GM23248 (cell line): ENCODE data around the gene WRAP53. TPM values are rescaled to one million over a fixed set of nuclear protein-coding genes. Genes with fewer than 3 reads are reported as not detected.

Source experiments
- DNase-seq: peaks from one replicate; pipeline ENCODE4 v3.0.0-alpha.2; 2015
- H2AFZ ChIP-seq: fragments of 200-600 bp; sonication (generic); 2 replicates; pipeline ENCODE4 v1.6.1; 2016; ENCODE audit warnings: antibody characterized with exemption
- H3F3A ChIP-seq: fragments of 200-600 bp; sonication (generic); 2 replicates; pipeline ENCODE4 v1.6.1; 2016; ENCODE audit warnings: mild to moderate bottlenecking, antibody characterized with exemption, mixed run types; ENCODE audit not compliant: insufficient read depth
- H3K27ac ChIP-seq: fragments of 200-600 bp; sonication (generic); 2 replicates; pipeline ENCODE4 v1.5.1; 2016; ENCODE audit warnings: mild to moderate bottlenecking
- H3K27me3 ChIP-seq: fragments of 200-600 bp; sonication (generic); replicated peaks from 2 replicates; pipeline ENCODE4 v1.6.1; 2016; ENCODE audit warnings: mild to moderate bottlenecking; ENCODE audit not compliant: insufficient read depth
- H3K36me3 ChIP-seq: fragments of 200-600 bp; sonication (generic); 2 replicates; pipeline ENCODE4 v1.6.1; 2016; ENCODE audit warnings: low read depth, mild to moderate bottlenecking
- H3K4me1 ChIP-seq: fragments of 200-600 bp; sonication (generic); 2 replicates; pipeline ENCODE4 v1.6.1; 2016; ENCODE audit warnings: mild to moderate bottlenecking; ENCODE audit not compliant: insufficient read depth
- H3K4me2 ChIP-seq: fragments of 200-600 bp; sonication (generic); one replicate; pipeline ENCODE4 v1.6.1; 2016; ENCODE audit warnings: mild to moderate bottlenecking; ENCODE audit not compliant: unreplicated experiment
- H3K4me3 ChIP-seq: fragments of 200-600 bp; sonication (generic); 2 replicates; pipeline ENCODE4 v1.5.1; 2016; ENCODE audit warnings: mild to moderate bottlenecking
- H3K79me2 ChIP-seq: fragments of 200-600 bp; sonication (generic); 2 replicates; pipeline ENCODE4 v1.6.1; 2016; ENCODE audit warnings: mild to moderate bottlenecking; ENCODE audit not compliant: insufficient read depth
- H3K9ac ChIP-seq: fragments of 200-600 bp; sonication (generic); 2 replicates; pipeline ENCODE4 v1.6.1; 2016; ENCODE audit warnings: mild to moderate bottlenecking
- H3K9me2 ChIP-seq: fragments of 200-600 bp; sonication (generic); 2 replicates; pipeline ENCODE4 v1.6.1; 2016; ENCODE audit warnings: mixed run types, mild to moderate bottlenecking, moderate library complexity; ENCODE audit not compliant: insufficient read depth
- H3K9me3 ChIP-seq: fragments of 200-600 bp; sonication (generic); one replicate; pipeline ENCODE4 v1.6.1; 2017; ENCODE audit warnings: low read depth
- H4K20me1 ChIP-seq: fragments of 200-600 bp; sonication (generic); 2 replicates; pipeline ENCODE4 v1.6.0; 2016; ENCODE audit not compliant: insufficient read depth
- EZH2 ChIP-seq: fragments of 200-600 bp; sonication (generic); IDR thresholded peaks from 2 replicates; pipeline ENCODE4 v1.6.1; 2018; ENCODE audit warnings: antibody characterized with exemption, mild to moderate bottlenecking; ENCODE audit not compliant: insufficient read depth, poor library complexity, severe bottlenecking
- EZH2phosphoT487 ChIP-seq: fragments of 200-600 bp; sonication (generic); IDR thresholded peaks from 2 replicates; pipeline ENCODE4 v1.6.1; 2018; ENCODE audit warnings: antibody characterized with exemption, moderate library complexity, mild to moderate bottlenecking, low read depth; ENCODE audit not compliant: insufficient read depth
- WGBS, 2 experiments: methylation state at CpG; one replicate each; pipeline ENCODE4 v1.1.6; 2015 to 2017; ENCODE audit warnings: low lambda C conversion rate in 2 of 2, low coverage in 1 of 2; ENCODE audit errors: missing lambda C conversion rate in 2 of 2; 5-methylcytosine and 5-hydroxymethylcytosine counted together
- in situ Hi-C: fragments of 300-500 bp; cut with MboI; formaldehyde crosslinking; loops from 2 replicates; pipeline ENCODE4 v1.15.0; 2020
- polyA plus RNA-seq: library from polyadenylated mRNA; unstranded; fragments of >200 nt; fragmentation: Nextera tagmentation; extraction: Ambion mirVana; gene quantifications from 2 replicates; pipeline ENCODE4 v1.2.1, GENCODE V29; 2016
- total RNA-seq: library from RNA; depleted of rRNA; stranded (reverse); fragments of >200 nt; shearing (Covaris generic); gene quantifications from 2 replicates; pipeline ENCODE4 v1.2.3, GENCODE V29; 2014

Gene WRAP53
- total and polyA plus RNA-seq, 2 experiments from 2014 or later: 5.9 to 13.1 TPM

DNA sequence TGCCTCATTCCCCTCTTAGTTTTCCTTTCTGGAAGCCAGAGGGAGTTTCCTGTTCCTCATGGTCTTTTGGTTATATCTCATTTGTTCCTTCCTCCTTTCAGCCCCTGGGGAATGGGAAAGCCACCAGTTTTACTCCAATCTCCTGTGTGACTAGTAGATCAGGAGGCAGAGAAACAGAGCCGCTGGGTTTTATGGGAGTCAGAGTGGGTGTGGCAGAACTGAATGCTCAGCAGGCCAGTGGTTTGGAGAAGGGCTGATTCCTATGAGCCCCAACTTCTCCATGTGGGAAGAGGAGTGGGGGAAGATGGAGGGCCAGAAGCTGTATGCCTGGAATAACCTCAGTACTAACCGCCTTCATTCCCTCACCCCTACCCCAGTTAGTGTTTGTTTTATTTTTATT lies 33.3 kb downstream of the WRAP53 start:
- H3K4me1 ChIP-seq: peaks cover 2% of the 10 kb centered on the region; the same call in 1 of the 2 replicates
- no peak overlapping the region for H3K27ac ChIP-seq
- H4K20me1 ChIP-seq: no peaks in the 10 kb centered on the region
- TF ChIP-seq EZH2phosphoT487: no peak
- TF ChIP-seq EZH2: no peak
- H3K9me2 ChIP-seq: no peaks in the 10 kb centered on the region
- H3K9me3 ChIP-seq: no peaks in the 10 kb centered on the region
- H3K27me3 ChIP-seq: peaks cover 3% of the 10 kb centered on the region; the same call in 1 of the 2 replicates
- H3K9ac ChIP-seq: no peak overlapping the region
- in situ Hi-C loops: no loop called here
- DNase-seq: no peak
- H3K4me3 ChIP-seq: no peak overlapping the region
- H3K36me3 ChIP-seq: no peaks in the 10 kb centered on the region
- WGBS, 2 experiments: 70 to 75% methylated on average over 2 of the region's 2 CpGs
- H3K79me2 ChIP-seq: no peaks in the 10 kb centered on the region
- H3F3A ChIP-seq: no peaks in the 10 kb centered on the region
- no peak overlapping the region for H2AFZ ChIP-seq
- no peak overlapping the region for H3K4me2 ChIP-seq

DNA sequence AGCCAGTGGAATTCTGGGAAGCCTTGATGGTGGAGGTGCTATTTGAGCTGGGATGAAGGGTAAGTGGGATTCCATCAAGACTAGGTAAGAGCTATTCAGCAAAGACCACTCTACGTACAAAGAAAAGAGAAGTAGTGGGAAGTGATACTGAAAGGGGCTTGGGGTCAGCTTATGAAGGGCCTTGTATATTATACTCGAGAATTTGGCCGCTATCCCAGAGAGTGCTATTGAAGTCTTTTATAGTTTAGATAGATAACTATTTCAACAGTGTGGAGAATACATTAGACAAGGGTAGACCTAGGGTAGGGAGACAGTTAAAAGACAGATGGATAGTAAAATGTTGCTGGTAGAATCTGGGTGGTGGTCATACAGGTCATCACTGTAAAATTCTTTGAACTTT lies 39.6 kb downstream of the WRAP53 start:
- Histone ChIP-seq H3K36me3 (no peaks in the 10 kb centered on the region), H3K4me2 (no peak overlapping the region), H3K9ac (no peak overlapping the region), H3K4me3 (no peak overlapping the region), H3F3A (no peaks in the 10 kb centered on the region), H3K27me3 (no peaks in the 10 kb centered on the region; the same call in 1 of the 2 replicates), H3K4me1 (no peaks in the 10 kb centered on the region), H3K9me3 (no peaks in the 10 kb centered on the region), H4K20me1 (no peaks in the 10 kb centered on the region), H3K27ac (no peak overlapping the region), H3K79me2 (no peaks in the 10 kb centered on the region), H2AFZ (no peak overlapping the region), H3K9me2 (no peaks in the 10 kb centered on the region)
- no peak for DNase-seq
- 64 to 65% methylated on average over 3 of the region's 3 CpGs for WGBS, 2 experiments
- TF ChIP-seq EZH2 (no peak), EZH2phosphoT487 (no peak)
- in situ Hi-C loops: no loop called here

DNA sequence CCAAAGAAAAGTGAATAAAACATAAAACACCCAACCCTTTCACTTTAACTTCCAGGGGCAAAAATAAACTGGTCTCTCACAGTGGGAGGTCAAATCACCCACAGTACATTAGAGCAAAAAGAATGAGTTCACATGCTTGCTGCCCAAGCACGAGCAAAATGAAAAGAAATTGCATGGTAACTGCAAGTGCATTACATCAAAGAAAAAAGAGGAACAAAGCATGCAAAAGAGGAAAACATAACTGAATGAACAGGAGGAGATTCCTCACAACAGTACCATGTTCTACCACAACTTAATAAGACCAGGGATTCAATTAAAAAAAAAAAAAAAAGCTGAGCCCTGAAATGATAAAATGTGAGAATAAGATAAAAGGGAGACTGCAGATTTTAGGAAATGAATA lies 41.5 kb downstream of the WRAP53 start:
- Histone ChIP-seq H3K4me2 (no peak overlapping the region), H3K9me2 (no peaks in the 10 kb centered on the region), H3K27ac (no peak overlapping the region), H3K4me1 (no peaks in the 10 kb centered on the region), H4K20me1 (no peaks in the 10 kb centered on the region), H3F3A (no peaks in the 10 kb centered on the region), H3K27me3 (no peaks in the 10 kb centered on the region; the same call in none of the 2 replicates), H3K9ac (no peak overlapping the region), H3K4me3 (no peak overlapping the region), H3K36me3 (no peaks in the 10 kb centered on the region), H3K79me2 (no peaks in the 10 kb centered on the region), H3K9me3 (no peaks in the 10 kb centered on the region), H2AFZ (no peak overlapping the region)
- no peak for DNase-seq
- WGBS, 2 experiments: 31 to 55% methylated on average over 1 of the region's 1 CpG
- in situ Hi-C loops: no loop called here
- TF ChIP-seq EZH2phosphoT487: no peak
- TF ChIP-seq EZH2: no peak

DNA sequence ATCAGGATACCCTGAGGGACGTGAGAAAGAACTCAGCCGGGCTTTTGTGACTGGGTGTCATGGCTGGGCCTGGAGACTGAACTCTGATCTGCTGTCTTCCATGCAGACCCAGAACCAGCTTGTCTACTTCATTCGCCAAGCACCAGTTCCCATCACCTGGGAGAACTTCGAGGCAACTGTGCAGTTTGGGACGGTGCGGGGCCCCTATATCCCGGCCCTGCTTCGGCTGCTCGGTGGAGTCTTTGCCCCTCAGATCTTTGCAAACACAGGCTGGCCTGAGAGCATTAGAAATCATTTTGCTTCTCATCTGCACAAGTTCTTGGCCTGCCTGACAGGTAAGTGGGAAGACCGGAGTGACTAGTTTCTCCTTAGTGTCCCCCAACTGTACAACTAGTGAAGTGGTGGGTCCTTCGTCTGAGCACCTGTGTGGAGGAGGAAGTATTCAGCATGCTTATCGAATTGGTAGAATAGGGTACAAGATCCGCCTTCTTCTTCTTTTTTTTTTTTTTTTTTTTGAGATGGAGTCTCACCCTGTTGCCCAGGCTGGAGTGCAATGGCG lies 44.8 kb downstream of the WRAP53 start:
- no peaks in the 10 kb centered on the region for H3K9me2 ChIP-seq
- no peak for DNase-seq
- no peaks in the 10 kb centered on the region for H3K9me3 ChIP-seq
- H3K27me3 ChIP-seq: peaks cover 12% of the 10 kb centered on the region
- H3K27ac ChIP-seq: no peak overlapping the region
- no peaks in the 10 kb centered on the region for H4K20me1 ChIP-seq
- no peak overlapping the region for H3K4me2 ChIP-seq
- H3K9ac ChIP-seq: no peak overlapping the region
- TF ChIP-seq EZH2 (no peak), EZH2phosphoT487 (no peak)
- H3K4me3 ChIP-seq: no peak overlapping the region
- H3K4me1 ChIP-seq: no peaks in the 10 kb centered on the region
- H3F3A ChIP-seq: no peaks in the 10 kb centered on the region
- 72% methylated on average over 13 to 14 of the region's 14 CpGs for WGBS, 2 experiments
- in situ Hi-C loops: no loop called here
- no peak overlapping the region for H2AFZ ChIP-seq
- H3K79me2 ChIP-seq: no peaks in the 10 kb centered on the region
- no peaks in the 10 kb centered on the region for H3K36me3 ChIP-seq

DNA sequence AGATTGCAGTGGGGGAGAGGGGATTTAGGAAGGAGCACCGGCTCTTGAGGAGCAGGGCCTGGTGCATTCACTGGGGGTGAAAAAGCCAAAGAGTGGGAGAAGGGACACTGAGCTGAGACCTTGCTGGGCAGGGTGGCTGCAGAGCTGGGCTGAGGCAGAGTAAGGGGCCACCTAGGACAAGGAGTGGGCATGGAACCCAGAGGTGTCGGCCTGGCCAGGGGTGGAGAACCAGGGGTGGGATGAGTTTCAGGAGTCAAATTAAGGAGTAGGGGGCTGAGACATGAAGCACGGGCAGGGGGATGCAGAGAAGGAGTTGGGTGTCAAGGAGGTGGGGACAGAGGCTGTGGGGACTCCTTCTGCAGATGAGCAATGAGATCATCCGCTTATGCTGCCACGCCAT lies 49.3 kb downstream of the WRAP53 start:
- Histone ChIP-seq H3K27ac (no peak overlapping the region), H3K9me3 (no peaks in the 10 kb centered on the region), H4K20me1 (no peaks in the 10 kb centered on the region), H3K9ac (no peak overlapping the region), H3K36me3 (no peaks in the 10 kb centered on the region), H3K27me3 (peaks cover 28% of the 10 kb centered on the region), H3K4me3 (no peak overlapping the region), H2AFZ (no peak overlapping the region), H3K4me2 (no peak overlapping the region), H3K9me2 (no peaks in the 10 kb centered on the region), H3K79me2 (no peaks in the 10 kb centered on the region), H3F3A (no peaks in the 10 kb centered on the region), H3K4me1 (no peaks in the 10 kb centered on the region)
- no peak for DNase-seq
- WGBS, 2 experiments: 75% methylated on average over 5 of the region's 5 CpGs
- TF ChIP-seq EZH2phosphoT487 (no peak), EZH2 (no peak)
- in situ Hi-C loops: no loop called here
